ENCODE results near the gene DLG1. TPM values are rescaled to one million over a fixed set of nuclear protein-coding genes. Genes with fewer than 3 reads are reported as not detected.

Gene DLG1
- total RNA-seq, 1 experiment from 2014 or later = 89.8 TPM

DNA sequence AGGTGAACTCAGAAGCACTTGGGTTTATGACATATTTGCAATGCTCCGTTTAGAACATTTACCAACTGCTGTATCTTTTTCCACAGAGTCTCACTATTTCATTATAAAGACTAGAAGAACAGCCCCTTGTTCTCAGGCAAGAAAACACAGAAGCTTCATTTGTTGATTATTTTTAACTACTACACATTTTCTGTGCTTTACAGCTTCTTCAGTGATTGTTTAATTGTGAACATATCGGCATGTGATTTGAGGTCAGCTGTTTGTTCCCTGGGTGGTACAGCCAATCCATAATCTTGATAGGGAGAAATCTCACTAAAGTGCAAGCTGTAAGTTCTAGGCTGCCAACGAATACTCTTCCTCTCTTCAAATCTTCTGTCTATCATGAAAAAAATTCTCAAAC, 31.0 kb upstream of the DLG1 start:
- ATAC-seq (no peak), DNase-seq (ENCODE audit: low read depth, low spot score) (no peak)
- Histone ChIP-seq H3K9ac (ENCODE audit: low read length) (no peak overlapping the region), H4K20me1 (ENCODE audit: insufficient read depth) (no peaks in the 10 kb centered on the region), H3K4me3 (replicated peaks in 1 of 2; ENCODE audit: low read depth in 1 of 2, low read length in 2 of 2) (no peak overlapping the region), H3K9me2 (ENCODE audit: insufficient read depth) (no peaks in the 10 kb centered on the region), H3K79me2 (ENCODE audit: insufficient read depth, low read length) (no peaks in the 10 kb centered on the region), H3K4me2 (ENCODE audit: low read length) (no peak overlapping the region), H2AFZ (ENCODE audit: low read depth, low read length, poor library complexity, severe bottlenecking) (no peak overlapping the region), H3K27ac (ENCODE audit: low read depth, low read length) (no peak overlapping the region), H3K27me3 (ENCODE audit: insufficient read depth, low read length) (no peaks in the 10 kb centered on the region), H3K36me3 (ENCODE audit: control insufficient read depth in 1 of 2, insufficient read depth in 2 of 2, low read length in 2 of 2) (no peaks in the 10 kb centered on the region), H3K9me3 (ENCODE audit: control insufficient read depth in 1 of 2, insufficient read depth in 1 of 2, low read depth in 1 of 2, low read length in 2 of 2) (no peaks in the 10 kb centered on the region), H3K4me1 (ENCODE audit: control insufficient read depth in 1 of 2, insufficient read depth in 2 of 2, low read length in 2 of 2) (no peaks in the 10 kb centered on the region)
- ChIA-PET CTCF (no interaction called here), POLR2A (no interaction called here), RAD21 (ENCODE audit: low non-redundant PET in 1 of 2, low total read pairs in 2 of 2, uncharacterized antibody in 2 of 2, unreplicated experiment in 2 of 2) (no interaction called here)
- no TSS peak for BruUV-seq (replicated peaks)
- intact Hi-C loops (cut with micrococcal nuclease) = no loop called here
- no peak for TF ChIP-seq CTCF (IDR thresholded peaks at IDR 0.05 in 2 of 3, conservative IDR thresholded peaks at IDR 0.05 in 1 of 3; ENCODE audit: borderline replicate concordance in 1 of 3, insufficient read depth in 1 of 3, low read depth in 2 of 3, low read length in 2 of 3)
- TF ChIP-seq SP1 (IDR thresholded peaks at IDR 0.05; ENCODE audit: low read depth) = no peak
- no peak for TF ChIP-seq YY1 (IDR thresholded peaks at IDR 0.05; ENCODE audit: extremely low read depth, insufficient replicate concordance, low read depth, low read length)
- TF ChIP-seq, protein P1, sequence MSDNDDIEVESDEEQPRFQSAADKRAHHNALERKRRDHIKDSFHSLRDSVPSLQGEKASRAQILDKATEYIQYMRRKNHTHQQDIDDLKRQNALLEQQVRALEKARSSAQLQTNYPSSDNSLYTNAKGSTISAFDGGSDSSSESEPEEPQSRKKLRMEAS (IDR thresholded peaks at IDR 0.05) = no peak
- TF ChIP-seq, protein P2, sequence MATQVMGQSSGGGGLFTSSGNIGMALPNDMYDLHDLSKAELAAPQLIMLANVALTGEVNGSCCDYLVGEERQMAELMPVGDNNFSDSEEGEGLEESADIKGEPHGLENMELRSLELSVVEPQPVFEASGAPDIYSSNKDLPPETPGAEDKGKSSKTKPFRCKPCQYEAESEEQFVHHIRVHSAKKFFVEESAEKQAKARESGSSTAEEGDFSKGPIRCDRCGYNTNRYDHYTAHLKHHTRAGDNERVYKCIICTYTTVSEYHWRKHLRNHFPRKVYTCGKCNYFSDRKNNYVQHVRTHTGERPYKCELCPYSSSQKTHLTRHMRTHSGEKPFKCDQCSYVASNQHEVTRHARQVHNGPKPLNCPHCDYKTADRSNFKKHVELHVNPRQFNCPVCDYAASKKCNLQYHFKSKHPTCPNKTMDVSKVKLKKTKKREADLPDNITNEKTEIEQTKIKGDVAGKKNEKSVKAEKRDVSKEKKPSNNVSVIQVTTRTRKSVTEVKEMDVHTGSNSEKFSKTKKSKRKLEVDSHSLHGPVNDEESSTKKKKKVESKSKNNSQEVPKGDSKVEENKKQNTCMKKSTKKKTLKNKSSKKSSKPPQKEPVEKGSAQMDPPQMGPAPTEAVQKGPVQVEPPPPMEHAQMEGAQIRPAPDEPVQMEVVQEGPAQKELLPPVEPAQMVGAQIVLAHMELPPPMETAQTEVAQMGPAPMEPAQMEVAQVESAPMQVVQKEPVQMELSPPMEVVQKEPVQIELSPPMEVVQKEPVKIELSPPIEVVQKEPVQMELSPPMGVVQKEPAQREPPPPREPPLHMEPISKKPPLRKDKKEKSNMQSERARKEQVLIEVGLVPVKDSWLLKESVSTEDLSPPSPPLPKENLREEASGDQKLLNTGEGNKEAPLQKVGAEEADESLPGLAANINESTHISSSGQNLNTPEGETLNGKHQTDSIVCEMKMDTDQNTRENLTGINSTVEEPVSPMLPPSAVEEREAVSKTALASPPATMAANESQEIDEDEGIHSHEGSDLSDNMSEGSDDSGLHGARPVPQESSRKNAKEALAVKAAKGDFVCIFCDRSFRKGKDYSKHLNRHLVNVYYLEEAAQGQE (IDR thresholded peaks at IDR 0.05; ENCODE audit: low read depth) = no peak
- TF ChIP-seq TCF7L2 (IDR thresholded peaks at IDR 0.05; ENCODE audit: borderline replicate concordance, extremely low read depth, insufficient read depth, insufficient read length) = no peak

Data from HCT116 (cell line).